GM10248 (cell line): ENCODE results near the gene AMOTL2.
A peak's percentile ranks its signal among the peaks of the same experiment; 100 is the strongest.

Source experiments
- CTCF ChIA-PET: fragments of 300-600 bp; sonication (Branson Sonifier 250); formaldehyde crosslinking; extraction: SDS; loops from one replicate; lab custom pipeline; 2021; ENCODE audit warnings: antibody characterized with exemption; lab: Yijun Ruan, JAX
- POLR2A ChIA-PET: fragments of 350-650 bp; sonication (Branson Sonifier 250); formaldehyde crosslinking; extraction: SDS; loops from one replicate; lab custom pipeline; 2020; ENCODE audit warnings: antibody characterized with exemption; lab: Yijun Ruan, JAX
- DNase-seq: peaks from one replicate; pipeline ENCODE4 v3.0.0; 2012; ENCODE audit errors: extremely low spot score
- TF ChIP-seq, protein P1 (sequence below): IDR thresholded peaks from 2 replicates; pipeline ENCODE4 v1.5.1; 2012; ENCODE audit warnings: mild to moderate bottlenecking, low read depth; ENCODE audit errors: extremely low read depth, missing control alignments, control extremely low read depth

AMOTL2 gene

GRCh38 chr3:134361162-134361835 lies 12.9 kb downstream of the AMOTL2 start:
- DNase-seq: no peak
- ChIA-PET POLR2A (no interaction called here), CTCF (interaction anchor here (1.1 kb wide), 1 partner anchor 12 kb away, joined by 3 read pairs; no protein-coding TSS in a partner anchor)
- TF ChIP-seq, protein P1, sequence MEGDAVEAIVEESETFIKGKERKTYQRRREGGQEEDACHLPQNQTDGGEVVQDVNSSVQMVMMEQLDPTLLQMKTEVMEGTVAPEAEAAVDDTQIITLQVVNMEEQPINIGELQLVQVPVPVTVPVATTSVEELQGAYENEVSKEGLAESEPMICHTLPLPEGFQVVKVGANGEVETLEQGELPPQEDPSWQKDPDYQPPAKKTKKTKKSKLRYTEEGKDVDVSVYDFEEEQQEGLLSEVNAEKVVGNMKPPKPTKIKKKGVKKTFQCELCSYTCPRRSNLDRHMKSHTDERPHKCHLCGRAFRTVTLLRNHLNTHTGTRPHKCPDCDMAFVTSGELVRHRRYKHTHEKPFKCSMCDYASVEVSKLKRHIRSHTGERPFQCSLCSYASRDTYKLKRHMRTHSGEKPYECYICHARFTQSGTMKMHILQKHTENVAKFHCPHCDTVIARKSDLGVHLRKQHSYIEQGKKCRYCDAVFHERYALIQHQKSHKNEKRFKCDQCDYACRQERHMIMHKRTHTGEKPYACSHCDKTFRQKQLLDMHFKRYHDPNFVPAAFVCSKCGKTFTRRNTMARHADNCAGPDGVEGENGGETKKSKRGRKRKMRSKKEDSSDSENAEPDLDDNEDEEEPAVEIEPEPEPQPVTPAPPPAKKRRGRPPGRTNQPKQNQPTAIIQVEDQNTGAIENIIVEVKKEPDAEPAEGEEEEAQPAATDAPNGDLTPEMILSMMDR: no peak

- no peak for DNase-seq
- CTCF ChIA-PET: no interaction called here
- POLR2A ChIA-PET: no interaction called here
- TF ChIP-seq, protein P1: no peak
Measured at GRCh38 chr3:134360046-134360445, 14.2 kb downstream of the AMOTL2 start.

DNA sequence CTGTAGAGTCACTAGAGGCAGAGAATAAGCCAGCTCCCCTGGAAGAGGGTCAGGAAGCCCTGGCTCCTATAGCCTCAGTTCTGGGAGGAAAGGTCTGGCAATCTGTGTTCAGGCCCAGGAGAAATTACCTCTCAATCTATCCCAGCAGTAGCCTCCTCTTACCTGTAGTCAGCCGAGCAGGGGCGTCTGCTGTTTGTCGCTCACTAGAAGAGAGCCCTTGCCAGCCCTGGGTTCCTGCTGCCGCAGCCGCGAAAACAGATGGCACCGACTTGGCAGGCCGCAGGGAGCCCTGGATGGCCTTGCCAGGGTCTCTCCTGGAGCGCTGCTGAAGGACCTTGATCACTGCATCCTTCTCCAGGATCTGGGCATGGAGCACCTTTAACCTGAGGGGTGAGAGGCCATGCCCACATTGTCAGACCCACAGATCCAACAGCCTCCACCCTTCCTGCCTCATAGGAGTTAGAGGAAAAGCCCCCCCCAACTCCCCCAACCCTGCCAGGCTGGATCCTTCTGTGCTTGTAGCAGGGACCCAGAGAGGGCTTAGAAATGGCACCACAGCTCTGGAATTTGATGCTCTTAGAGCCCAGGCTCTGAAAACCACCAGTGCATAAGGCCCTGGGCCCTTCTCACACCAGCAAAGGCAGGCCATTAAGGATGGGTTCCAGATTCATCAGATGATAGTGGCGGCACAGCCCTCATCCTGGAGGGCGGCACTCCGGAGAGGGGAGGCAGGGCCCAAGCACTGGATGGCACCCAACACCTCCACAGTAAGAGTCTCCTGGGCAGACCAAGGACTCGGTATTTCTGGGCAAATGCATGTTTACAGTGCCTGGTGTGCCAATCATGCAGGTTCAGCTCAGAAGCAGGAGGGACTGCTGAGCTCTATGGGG lies 14.9 kb downstream of the AMOTL2 start:
- POLR2A ChIA-PET: no interaction called here
- CTCF ChIA-PET: interaction anchor here (0.6 to 2.1 kb wide), 5 partner anchors 39 to 116 kb away, joined by 3 to 6 read pairs (median 3); no protein-coding TSS in a partner anchor
- TF ChIP-seq, protein P1: no peak
- DNase-seq: no peak

DNA sequence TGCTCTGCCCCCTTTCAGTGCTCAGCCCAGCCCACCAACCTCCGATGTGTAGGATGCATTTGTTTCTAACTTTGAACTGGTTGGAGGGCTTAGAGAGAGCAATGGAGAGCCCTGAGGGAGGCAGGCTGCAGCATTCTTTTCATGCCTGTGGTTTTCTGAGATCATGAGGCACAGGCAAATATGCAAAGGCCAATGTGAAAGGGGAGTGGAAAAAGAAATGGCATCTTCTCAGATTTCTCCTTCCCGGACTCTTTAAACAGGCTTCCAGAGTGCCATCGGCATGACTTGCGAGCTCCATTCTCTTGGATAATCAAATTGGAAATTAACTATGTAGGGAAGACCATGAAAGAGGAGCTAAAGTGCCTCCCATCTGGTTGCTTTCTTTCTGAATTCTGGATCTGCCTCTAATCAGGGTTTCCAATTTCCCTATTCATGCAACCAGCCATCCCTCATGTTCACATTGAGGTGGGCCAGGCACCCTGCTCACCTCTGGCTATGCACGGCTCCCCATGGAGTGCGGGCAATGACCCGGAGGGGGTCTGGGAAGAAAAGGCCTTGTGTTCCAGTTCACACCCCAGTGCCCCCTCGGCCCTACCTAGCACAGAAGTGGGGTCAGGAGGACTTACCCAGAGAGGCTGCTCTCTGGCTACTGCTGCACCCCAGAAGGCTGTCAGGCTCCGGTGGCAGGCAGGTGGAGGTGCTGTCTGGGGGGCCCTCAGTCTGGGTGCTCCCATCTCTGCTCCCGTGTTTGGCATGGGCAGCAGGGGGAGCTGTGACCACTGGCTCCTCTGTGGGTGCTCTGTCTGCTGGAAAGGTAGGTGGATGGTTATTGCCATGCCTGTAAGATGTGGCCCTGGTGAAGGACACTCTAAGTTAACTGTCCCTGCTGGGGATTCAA lies 16.1 kb downstream of the AMOTL2 start:
- peak; percentile 64 for DNase-seq
- POLR2A ChIA-PET: no interaction called here
- TF ChIP-seq, protein P1: peak; percentile 25
- CTCF ChIA-PET: interaction anchor here (0.6 to 2.1 kb wide), 8 partner anchors 21 to 145 kb away, joined by 3 to 6 read pairs (median 3); no protein-coding TSS in a partner anchor

DNA sequence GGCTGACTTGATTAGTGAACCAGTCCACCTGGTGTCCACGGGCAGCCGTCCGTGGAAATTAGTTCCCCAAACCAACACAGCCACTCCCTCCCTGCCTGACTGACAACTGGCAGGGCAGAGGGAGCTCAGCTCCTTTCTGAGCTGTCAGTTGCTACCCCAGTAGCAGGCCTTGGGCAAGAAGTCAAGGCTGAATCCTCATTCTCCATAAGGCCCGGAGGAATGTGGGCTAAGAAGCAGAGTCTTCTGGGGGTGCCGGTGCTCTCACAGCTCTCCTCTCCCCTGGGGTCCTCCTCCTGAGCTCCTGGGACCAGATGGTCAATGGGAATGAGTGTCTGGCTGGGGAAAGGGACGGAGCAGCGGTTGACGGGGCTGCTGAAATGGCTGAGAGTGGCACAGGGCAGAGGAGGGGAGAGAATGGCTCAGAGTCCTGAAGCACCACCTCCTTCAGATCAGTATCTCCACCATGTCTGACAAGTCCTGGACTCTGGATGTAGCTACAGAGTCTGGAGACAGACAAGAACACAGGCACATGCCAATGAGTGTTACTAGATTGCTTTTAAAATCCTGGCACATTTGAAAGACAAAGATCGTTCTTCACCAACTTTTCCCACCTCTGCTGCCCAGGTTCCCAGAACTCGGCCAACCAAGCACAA lies 16.9 kb downstream of the AMOTL2 start:
- no peak for DNase-seq
- TF ChIP-seq, protein P1: no peak
- POLR2A ChIA-PET: no interaction called here
- CTCF ChIA-PET: interaction anchor here (0.9 to 2.1 kb wide), 6 partner anchors 9 to 145 kb away, joined by 3 to 6 read pairs (median 4); no protein-coding TSS in a partner anchor
